Activated CD4-positive, alpha-beta T cell treated with anti-CD3 and anti-CD28 coated beads, Interleukin-2, amount 50 U/mL, for 16 hours (primary cell): ENCODE results near the gene MTOR.
"Not testable (repeated sequence)": the region's sequence is repeated elsewhere in the genome, so short reads cannot be mapped to it uniquely, and the experiment has no call there.

Experiments
- DNase-seq: peaks from one replicate; pipeline ENCODE4 v3.0.0-alpha.2; 2020

MTOR gene

DNA sequence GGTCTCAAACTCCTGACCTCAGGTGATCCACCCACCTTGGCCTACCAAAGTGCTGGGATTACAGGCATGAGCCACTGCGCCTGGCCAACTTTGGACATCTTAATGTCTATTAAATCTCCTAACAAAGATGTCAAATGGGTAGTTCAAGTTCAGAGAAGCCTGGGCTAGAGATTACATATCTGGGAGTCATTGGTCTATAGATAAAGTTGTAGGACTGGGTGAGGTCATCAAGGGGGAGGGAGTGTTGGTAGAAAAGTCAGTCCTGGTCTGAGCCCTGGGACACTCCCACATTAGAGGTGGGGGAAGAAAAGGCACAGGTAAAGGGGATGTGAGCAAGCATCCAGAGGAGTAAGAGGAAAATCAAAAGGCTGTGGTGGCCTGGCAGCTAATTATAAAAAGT lies 17.3 kb upstream of the MTOR start:
- DNase-seq, result no peak

DNA sequence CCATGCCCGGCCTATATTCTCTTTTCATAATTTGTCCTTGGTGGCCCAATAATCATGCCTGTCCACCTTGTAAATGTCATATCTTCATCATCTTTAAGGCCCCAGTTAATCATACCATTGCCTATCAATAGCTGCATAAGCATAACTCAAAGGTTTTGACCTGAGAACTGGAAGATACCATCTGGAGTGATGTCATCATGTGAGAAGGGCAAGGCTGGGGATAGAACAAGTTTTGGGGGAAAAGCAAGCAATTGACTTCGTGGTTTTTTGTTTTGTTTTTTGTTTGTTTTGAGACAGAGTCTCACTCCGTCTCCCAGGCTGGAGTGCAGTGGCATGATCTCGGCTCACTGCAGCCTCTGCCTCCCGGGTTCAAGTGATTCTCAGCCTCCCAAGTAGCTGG lies 16.8 kb upstream of the MTOR start:
- DNase-seq, result no peak

DNA sequence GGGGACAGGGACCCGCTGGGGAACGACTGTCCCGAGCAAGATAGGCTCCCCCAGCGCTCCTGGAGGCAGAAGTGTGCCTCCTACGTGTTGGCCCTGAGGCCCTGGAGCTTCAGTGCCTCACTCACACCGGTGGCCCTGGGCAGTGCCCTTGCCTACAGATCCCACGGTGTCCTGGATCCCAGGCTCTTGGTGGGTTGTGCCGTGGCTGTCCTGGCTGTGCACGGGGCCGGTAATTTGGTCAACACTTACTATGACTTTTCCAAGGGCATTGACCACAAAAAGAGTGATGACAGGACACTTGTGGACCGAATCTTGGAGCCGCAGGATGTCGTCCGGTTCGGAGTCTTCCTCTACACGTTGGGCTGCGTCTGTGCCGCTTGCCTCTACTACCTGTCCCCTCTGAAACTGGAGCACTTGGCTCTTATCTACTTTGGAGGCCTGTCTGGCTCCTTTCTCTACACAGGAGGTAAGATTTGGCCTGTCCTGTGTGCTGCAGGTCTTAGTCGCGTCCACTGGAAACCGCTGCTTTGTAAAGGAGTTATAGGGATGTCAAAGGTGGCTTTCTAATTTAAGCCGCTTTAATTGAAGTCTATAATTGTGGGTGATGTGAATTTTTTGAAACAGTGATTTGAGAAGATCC lies 11.4 kb upstream of the MTOR start:
- DNase-seq, result peak; percentile 18

DNA sequence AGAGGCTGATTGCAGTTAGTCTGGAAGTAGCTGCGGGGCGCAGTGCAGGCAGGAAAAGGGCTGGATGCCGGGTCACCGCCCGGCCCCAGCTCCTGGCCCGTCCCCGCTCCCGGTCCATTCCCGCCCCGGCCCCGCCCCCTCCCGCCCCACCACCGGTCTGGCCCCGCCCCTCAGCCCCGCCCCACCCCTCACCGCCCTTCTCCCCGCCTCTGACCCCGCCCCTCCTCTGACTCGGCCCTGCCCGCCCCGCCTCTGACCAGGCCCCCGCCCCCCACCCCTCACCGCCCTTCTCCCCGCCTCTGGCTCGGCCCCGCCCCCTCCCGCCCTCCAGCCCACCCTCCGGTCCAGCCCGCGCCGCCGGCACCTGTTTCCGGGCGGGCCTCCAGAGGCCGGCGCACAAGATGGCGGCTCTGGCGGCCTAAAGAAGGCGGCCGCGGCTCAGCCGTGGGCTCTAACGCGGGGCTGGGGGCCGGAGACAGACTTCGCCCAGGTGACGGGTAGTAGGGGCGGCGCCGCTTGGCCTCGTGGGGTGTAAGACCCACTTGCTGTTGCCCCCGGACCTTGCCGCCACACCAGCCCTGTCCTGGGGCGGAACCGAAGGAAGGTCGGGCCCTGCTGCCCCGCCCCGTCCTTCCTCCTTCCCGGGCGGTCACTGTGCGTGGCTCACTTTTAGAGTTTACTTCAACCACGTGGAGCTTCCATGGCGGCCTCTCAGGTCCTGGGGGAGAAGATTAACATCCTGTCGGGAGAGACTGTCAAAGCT lies 10.7 kb upstream of the MTOR start, which contains the start of gene UBIAD1:
TSS of gene UBIAD1 (plus strand) at position 367 of the 763 bp plus-strand sequence. CDS start at position 701, 334 bp downstream.
- DNase-seq, result peak; percentile 88

DNA sequence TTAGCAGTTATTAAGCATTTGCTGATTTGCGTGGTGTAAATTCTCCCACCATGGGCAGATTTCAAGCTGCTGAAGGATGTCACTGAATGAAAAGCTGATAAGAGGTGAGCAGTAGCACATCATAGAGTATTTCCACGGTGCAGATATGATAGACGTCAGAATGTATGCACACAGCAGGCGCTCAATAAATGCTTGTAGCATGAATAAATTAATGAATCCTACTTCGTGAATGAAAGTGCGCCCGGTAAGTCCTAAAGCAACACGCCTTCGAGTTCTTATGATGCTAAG lies 10.1 kb upstream of the MTOR start:
- no peak for DNase-seq

DNA sequence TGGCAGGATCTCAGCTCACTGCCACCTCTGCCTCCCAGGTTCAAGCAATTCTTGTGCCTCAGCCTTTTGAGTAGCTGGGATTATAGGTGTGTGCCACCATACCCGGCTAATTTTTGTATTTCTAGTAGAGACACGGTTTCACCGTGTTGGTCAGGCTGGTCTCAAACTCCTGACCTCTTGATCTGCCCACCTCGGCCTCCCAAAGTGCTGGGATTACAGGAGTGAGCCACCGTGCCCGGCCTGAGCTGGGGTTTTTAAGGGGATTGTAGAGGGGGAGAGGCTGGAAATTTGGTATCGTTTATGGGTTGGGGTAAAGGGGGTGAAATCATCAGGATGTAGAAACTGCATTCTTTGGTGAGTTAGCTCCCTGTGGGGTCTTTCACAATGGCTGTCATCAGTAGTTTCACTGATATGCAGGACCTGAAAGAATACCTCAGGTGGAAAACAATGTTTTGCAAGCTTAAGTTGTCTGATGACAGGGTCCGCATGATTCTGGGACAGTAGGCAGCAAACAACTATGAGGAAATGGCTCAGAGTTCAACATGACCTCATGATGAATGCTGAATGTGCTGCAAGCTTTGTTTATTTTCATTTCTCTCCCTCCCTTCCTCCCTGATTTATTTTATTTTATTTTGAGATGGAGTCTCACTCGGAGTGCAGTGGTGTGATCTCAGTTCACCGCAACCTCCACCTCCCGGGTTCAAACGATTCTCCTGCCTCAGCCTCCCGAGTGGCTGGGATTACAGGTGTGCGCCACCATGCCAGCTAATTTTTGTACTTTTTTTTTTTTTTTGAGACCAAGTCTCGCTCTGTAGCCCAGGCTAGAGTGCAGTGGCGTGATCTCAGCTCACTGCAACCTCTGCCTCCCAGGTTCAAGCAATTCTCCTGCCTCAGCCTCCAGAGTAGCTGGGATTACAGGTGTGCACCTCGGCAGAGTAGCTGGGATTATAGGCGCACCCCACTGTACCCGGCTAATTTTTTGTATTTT lies 5.3 kb upstream of the MTOR start:
- not testable (repeated sequence) for DNase-seq

DNA sequence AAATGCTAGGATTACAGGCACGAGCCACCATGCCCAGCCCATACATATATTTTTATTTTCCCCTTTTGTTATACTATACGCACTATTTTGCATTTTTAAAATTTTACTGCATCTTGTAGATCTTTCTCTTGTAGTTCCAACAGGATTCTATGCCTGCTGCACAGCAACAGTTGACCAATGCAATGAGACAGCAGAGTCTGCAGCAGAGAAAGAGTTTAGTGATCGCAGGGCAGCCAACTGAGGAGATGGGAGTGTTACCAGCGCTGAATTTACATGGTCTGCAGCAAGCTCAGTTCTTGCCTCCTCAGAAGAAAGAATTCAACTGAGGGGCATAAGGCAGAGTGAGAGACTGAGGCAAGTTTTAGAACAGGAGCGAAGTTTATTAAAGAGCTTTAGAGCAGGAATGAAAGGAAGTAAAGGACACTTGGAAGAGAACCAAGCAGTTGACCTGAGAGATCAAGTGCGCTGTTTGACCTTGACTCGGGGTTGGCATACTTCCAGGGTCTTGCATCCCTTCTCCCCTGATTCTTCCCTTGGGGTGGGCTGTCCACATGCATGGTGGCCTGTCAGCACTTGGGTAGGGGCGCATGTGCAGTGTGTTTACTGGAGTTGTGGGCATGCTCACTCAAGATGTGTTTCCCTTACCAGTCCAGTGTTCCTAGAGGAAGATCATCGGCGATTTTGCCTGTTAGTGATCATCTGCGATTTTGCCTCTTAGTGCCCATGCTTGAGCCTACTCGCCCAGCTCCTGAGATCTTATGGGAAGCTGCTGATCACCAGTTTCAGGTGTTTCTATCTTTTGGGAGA lies 4.1 kb upstream of the MTOR start:
- DNase-seq, result no peak

DNA sequence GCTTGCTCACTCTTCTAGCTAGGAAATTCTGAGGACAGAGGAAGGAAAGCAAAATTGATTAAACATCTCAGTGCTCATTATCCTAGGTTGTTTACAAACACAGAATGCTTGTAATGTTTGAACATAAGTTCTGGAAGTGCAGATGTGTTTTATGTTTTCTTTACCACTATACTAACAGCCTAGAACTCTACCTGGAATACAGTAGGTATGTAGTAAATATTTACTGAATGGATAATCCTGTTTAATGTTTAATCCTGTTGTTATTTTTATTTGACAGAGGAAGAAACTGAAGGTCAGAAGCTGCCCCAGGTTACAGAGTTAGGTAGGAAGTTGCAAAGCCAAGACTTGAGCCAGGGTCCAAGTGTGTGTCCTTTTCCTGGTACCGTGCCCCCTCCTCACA lies 6.1 kb downstream of the MTOR start:
- no peak for DNase-seq

DNA sequence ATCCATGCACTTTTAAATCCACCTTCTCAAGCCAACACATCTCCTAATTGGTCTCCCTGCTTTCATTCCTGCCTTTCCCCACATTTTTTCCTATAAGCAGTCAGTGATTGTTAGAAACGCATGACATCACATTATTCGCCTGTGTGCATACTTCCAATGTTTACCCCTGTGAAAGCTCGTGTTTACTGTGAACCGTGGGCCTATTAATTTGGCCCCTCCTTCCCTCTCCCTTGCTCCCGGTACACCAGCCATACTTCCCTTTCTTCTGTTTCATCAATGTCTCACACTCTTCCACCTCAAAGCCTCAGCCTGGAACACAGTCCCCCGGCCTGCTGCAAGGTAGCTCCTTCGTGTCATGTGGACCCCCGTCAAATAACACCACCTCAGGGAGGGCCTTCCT lies 9.1 kb downstream of the MTOR start:
- DNase-seq, result no peak

DNA sequence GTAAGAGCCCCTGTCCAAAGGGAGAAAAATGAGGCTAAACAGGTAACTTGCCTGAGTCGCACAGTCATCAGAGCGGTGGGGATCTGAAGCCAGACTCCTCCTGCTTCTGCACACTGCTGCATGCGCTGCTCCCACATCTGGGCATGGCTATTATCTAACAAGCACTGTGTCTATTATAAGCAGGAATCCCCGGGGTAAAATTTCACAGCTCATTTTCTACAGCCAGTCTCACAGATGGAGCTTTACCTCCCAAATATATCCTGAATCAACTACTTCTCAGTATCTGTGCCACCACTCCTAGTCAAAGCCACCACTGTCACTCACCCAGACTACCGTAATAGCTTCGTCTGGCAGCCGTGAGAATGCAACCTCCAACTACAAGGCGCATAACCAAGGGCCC lies 9.8 kb downstream of the MTOR start:
- no peak for DNase-seq

DNA sequence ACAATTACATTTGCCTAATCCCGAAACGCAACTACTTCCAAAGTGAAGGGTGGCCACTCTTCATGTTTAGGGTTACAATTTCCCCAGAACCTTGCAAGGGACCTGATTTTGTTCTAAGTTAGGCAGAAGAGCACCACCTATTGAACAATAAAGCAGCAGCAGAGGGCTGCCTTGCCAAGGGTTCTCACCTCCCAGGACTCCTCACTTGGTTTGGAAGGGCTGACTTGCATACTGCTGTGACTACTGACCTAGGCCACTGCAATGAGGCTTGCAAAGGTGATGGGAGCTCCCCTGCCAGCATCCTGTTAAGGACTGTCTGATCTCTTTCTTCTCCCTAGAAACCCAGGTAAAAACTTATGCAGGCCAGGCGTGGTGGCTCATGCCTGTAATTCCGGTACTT lies 14.2 kb downstream of the MTOR start:
- no peak for DNase-seq

DNA sequence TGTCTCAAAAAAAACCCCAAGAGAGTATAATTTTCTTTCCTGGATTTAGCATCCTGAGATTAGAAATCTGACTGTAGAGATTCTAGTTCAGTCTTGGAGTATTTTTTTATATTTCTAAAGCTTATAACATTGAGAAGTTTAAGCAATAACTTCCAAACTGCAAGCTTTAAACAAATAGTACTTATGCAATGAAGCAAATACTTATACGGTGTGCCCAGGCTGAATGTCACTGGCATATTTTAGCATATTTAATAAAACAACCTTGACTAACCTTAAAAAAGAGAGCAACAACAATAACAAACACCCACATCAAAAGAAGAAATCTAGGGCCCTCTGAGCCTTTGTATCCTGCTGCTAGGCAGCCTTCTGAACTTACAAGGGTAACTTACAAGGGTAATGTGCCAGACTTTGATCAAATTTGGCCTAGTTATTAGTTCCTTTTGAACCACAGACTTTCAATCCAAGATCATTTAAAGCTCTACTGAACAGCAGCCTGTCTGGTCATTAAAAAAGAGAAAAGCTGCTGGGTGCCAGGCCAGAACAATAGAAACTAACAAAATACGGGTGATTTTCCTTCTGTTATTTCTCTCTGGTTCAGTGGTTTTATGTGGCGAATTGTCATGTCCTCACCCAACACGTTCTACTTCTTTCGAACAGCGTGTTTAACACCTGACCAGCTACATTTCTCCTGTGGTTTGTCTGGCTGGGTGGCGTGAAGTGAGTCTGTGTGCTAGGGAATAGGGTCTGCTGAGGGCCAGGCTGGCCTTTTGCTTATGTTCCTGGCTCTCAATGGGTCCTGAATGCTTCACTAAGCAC lies 16.2 kb downstream of the MTOR start:
- DNase-seq, result no peak

DNA sequence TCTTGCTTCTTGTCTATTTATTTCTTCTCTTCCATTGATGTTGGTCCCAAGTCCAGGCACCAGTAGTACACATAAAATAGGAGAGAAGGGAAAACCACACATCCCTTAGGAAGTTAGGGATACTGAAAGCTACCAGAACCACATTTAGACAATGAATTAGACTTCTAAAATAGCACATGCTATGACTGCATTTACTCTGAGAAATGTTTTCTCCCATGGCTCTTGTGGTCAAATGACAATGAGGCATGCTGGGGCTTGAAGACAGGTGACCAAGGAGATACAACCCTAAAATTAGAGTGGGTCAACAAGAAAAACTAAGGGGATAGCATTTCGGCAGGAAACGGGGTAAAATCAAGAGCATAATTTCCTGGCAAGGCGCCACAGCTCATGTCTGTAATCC lies 17.1 kb downstream of the MTOR start:
- DNase-seq, result no peak

DNA sequence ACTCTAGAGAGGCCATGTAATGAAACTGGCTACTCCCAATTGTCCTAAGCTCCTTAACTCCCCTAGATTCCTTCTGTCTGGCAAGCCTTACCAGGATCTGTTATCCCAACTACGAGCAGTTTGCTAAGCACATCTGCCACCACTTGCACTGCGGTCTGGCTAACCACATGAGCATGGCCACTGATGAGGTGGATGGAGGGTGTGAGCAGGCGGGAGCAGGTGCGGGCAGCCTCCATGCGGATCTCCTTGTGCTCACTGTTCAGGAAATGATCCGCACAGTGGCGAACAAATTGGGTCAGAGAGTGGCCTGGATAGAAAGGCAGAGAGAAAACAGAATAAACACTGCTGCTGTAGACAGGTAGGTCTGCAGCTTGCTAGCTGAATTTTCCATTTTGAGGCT lies 24.0 kb downstream of the MTOR start:
- DNase-seq, result no peak

DNA sequence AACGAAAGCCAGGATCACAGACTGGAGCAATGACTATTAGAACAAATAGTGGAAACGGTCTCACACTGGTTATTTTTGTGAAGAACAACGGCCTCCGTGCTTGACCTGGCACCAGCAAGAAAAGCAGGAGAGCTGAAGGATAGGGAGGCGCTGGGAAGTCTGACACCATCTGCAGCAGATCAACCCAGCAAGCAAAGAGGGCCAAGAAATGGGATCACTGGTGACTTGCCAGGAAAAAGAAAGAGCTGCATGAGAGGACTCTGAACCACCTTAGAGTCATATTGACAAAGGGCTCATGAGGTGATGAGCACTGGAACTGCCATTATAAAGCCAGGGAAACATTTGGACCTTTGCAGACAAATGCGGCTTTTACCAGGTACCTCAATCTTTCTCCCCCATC lies 25.0 kb downstream of the MTOR start:
- no peak for DNase-seq

DNA sequence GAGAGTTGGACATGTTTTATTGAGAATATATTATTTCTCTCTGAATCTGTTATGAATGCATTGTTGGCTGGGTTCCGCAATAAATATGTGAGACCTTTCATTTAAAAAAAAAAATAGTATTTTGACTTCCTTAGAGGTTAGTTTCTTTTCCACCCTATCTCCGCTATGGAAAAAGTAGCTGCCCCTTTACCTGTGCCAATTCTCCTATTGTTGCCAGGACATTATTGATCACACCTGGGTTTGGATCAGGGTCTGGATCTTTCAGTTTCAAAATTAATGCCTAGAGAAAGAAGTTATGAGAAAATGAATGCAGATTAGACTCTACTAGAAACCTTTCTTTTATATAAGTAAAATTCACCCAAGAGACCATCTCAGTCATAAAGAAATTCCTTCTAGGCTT lies 29.1 kb downstream of the MTOR start:
- DNase-seq, result no peak

DNA sequence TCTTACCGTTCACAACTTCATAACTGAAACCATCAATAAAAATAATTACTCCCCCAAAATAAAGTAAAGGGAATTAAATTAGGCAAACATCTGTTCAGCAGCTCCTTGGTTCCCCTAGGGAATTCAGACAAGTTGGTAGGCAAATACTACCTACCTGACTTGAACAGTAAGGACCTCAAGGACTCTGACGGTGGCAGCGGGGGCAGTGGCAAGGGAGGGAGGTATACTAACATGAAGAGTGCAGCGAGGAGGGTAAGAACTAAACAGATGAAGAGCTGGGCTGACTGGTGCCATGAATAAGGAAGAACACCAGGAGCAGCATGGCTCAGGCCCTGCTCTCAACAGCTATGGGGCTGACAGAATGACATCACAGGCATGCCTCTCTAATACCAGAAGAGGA lies 33.1 kb downstream of the MTOR start:
- DNase-seq, result no peak

DNA sequence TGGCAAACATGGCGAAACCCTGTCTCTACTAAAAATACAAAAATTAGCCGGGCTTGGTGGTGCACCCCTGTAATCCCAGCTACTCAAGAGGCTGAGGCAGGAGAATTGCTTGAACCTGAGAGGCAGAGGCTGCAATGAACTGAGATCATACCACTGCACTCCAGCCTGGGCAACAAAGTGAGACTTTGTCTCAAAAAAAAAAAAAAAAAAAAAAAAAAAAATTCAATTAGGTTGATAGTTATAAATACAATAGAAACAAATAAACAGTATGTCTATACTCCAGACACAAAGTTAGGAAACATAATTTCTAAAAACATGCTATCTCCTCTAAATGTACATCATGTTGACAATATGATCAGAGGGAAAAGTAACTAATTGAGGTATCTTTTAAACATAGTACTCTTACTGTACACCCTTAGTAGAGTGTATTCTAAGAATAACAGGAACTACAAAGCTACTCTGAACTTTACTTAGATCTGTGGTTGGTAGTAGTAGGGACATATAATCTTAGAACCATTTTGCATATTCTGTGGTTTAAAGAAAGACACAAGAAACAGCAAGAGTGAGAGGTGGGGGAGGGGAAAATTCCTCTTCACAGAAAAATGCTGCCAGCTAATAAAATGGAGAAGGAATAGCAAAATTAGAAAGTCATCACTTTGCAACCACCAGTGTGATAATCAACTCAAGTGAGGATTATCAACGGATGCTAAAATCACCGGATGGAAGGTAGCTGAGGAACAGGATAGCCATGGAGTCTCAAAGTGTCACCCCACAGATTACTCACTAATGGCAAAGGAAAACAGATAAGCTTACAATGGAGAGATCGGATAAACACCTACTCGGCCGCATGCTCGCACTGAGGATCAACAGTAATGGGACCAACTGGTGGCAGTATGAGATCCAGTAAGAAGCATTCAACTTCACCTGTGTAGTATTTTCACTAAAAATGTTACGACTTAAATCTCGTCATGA lies 35.0 kb downstream of the MTOR start:
- DNase-seq, result no peak

DNA sequence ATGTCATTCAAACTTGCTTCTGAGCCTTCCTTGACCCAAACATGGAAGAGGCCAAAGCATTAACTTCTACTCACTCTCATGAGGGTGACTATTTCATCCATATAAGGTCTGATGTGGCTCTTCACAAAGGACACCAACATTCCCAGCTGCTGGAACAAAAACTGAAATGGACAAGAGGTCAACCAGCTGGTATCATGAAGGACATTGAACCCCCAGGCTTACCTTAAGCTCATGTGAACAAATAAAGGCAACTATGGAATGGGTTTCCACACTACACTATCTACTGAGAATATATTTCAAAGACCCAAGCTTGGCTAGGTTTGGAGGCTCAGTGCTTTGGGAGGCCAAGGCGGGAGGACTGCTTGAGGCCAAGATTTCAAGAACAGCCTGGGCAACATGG lies 46.3 kb downstream of the MTOR start:
- no peak for DNase-seq

DNA sequence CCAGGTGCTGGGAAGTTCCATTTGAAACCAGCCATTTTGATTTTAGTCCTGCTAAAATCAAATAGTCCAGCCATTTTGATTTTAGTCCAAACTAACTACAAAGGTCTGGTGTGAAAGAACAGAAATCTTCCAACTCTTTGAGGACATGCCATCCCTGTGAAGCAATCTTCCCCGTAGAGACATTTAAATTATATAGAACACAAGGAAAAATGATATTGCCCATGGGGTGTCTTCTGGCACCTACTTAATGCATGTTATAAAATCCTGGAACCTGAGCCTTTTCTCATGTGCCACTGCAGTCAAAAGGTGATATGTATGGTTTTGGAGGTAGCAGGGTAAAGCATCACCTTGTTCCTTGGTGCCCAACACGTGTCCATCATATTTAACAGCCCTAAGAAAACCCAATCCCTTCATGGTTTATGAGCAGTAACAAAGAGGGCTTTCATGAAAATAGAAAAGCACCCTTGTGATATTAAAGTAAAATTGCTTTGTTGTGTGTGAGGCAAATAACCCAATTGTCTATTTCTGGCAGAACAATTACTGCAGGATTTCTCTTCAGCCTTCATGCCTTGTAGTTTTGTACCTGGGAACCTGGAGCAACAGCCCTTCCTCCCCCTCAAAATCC lies 46.9 kb downstream of the MTOR start:
- no peak for DNase-seq
